ENCODE data around the gene ANKRD18A. TPM values are rescaled to one million over a fixed set of nuclear protein-coding genes. Genes with fewer than 3 reads are reported as not detected.

Gene ANKRD18A
- total and polyA plus RNA-seq, 2 of the 13 experiments (the other 11 are each of a cell fraction or from before 2014, with no cell fraction given): 5.9 to 7.6 TPM

GRCh38 chr9:38620483-38621433, at the start of gene ANKRD18A (continued):
- TF ChIP-seq ZNF34 (CRISPR knock-in tag; IDR thresholded peaks at IDR 0.05; ENCODE audit: borderline replicate concordance) (peak; percentile 47; the same call in 1 of the 2 replicates), NFAT5 (CRISPR knock-in tag; IDR thresholded peaks at IDR 0.05) (no peak), PHF20 (CRISPR knock-in tag; IDR thresholded peaks at IDR 0.05) (peak; percentile 43; the same call in 1 of the 2 replicates), AHR (CRISPR knock-in tag; IDR thresholded peaks at IDR 0.05) (no peak), NFYC (CRISPR knock-in tag; IDR thresholded peaks at IDR 0.05) (peak; percentile 1; the same call in 1 of the 2 replicates), ARID5B (CRISPR knock-in tag; IDR thresholded peaks at IDR 0.05) (peak; percentile 71), KLF16 (CRISPR knock-in tag; IDR thresholded peaks at IDR 0.05) (peak; percentile 53 to 68; a peak in 2 of 4 replicates), ZFP37 (CRISPR knock-in tag; IDR thresholded peaks at IDR 0.05; ENCODE audit: borderline replicate concordance) (no peak; the same call in 1 of the 2 replicates), ZNF124 (CRISPR knock-in tag; IDR thresholded peaks at IDR 0.05) (peak; percentile 46; the same call in 1 of the 2 replicates), ZFAT (CRISPR knock-in tag; conservative IDR thresholded peaks at IDR 0.05) (no peak), IRF2 (CRISPR knock-in tag; IDR thresholded peaks at IDR 0.05) (no peak; the same call in 1 of the 2 replicates), SMAD3 (CRISPR knock-in tag; IDR thresholded peaks at IDR 0.05) (peak; percentile 51; the same call in 1 of the 2 replicates), ZNF18 (CRISPR knock-in tag; IDR thresholded peaks at IDR 0.05; ENCODE audit: insufficient replicate concordance) (no peak), ZNF761 (CRISPR knock-in tag; conservative IDR thresholded peaks at IDR 0.05) (peak; percentile 76; the same call in 1 of the 2 replicates), STAG1 (CRISPR knock-in tag; IDR thresholded peaks at IDR 0.05) (peak; percentile 62), GATAD1 (CRISPR knock-in tag; IDR thresholded peaks at IDR 0.05) (peak; percentile 34; the same call in 1 of the 2 replicates)
